HCT116 (cell line): Measurements from ENCODE around the gene GPNMB. TPM values are rescaled to one million over a fixed set of nuclear protein-coding genes. Genes with fewer than 3 reads are reported as not detected.

ENCODE experiments used
- ATAC-seq: fragments of 200-7000 bp; cut with Tn5 transposase; 2 replicates; pipeline ENCODE4 v1.9.1; 2020; ENCODE audit warnings: mild to moderate bottlenecking, moderate library complexity
- BruUV-seq: library from RNA; stranded (reverse); fragments of 400-500 nt; replicated peaks from 2 replicates; lab custom pipeline; 2021; lab: Mats Ljungman, UMichigan
- CTCF ChIA-PET: fragments of 300-600 bp; sonication (Branson Sonifier 250); formaldehyde crosslinking; loops from one replicate; lab custom pipeline; 2021; ENCODE audit warnings: antibody characterized with exemption; lab: Charles Lee
- POLR2A ChIA-PET: fragments of 300-600, 350-600 bp; sonication (Branson Sonifier 250); formaldehyde crosslinking; loops from one replicate; lab custom pipeline; 2021; ENCODE audit warnings: antibody characterized with exemption; lab: Charles Lee
- RAD21 ChIA-PET, 2 experiments: fragments of 300-600 bp; sonication (Branson Sonifier 250); formaldehyde crosslinking; loops; one replicate each; lab custom pipeline; 2023; ENCODE audit warnings: low total read pairs in 2 of 2; ENCODE audit not compliant: uncharacterized antibody in 2 of 2, unreplicated experiment in 2 of 2, low non-redundant PET in 1 of 2; lab: Charles Lee
- DNase-seq: peaks from one replicate; pipeline ENCODE4 v3.0.0-alpha.2; 2010; ENCODE audit warnings: low read depth, low spot score
- H2AFZ ChIP-seq: fragments of 200-600 bp; shearing (Covaris generic), sonication (generic); 2 replicates; pipeline ENCODE4 v1.6.1; 2017; ENCODE audit warnings: low read depth, mixed run types, mixed read lengths, antibody characterized with exemption, low read length; ENCODE audit not compliant: poor library complexity, severe bottlenecking
- H3K27ac ChIP-seq: 2 replicates; pipeline ENCODE4 v1.5.1; 2012; ENCODE audit warnings: low read depth, low read length
- H3K27me3 ChIP-seq: fragments of 200-600 bp; sonication (generic); 2 replicates; pipeline ENCODE4 v1.6.1; 2016; ENCODE audit warnings: mixed run types, low read length, mixed read lengths; ENCODE audit not compliant: insufficient read depth
- H3K36me3 ChIP-seq, 2 experiments: fragments of 200-500 bp in 1 of 2; fragments of 200-600 bp in 1 of 2; sonication (Bioruptor generic) in 1 of 2; sonication (generic) in 1 of 2; 2 replicates each; pipeline versions ENCODE4 v1.5.1 to v1.6.1; 2014 to 2016; ENCODE audit warnings: low read length in 2 of 2, inconsistent platforms in 1 of 2, mixed read lengths in 1 of 2, mixed run types in 1 of 2; ENCODE audit not compliant: insufficient read depth in 2 of 2, control insufficient read depth in 1 of 2
- H3K4me1 ChIP-seq, 2 experiments: fragments of 200-600 bp in 1 of 2; sonication (generic) in 1 of 2; 2 replicates each; pipeline versions ENCODE4 v1.5.1 to v1.6.1; 2012 to 2017; ENCODE audit warnings: low read length in 2 of 2, inconsistent platforms in 1 of 2, mild to moderate bottlenecking in 1 of 2, mixed read lengths in 1 of 2, mixed run types in 1 of 2, moderate library complexity in 1 of 2; ENCODE audit not compliant: insufficient read depth in 2 of 2, control insufficient read depth in 1 of 2
- H3K4me2 ChIP-seq: fragments of 200-600 bp; sonication (generic); 2 replicates; pipeline ENCODE4 v1.6.1; 2017; ENCODE audit warnings: mixed run types, low read length, mixed read lengths
- H3K4me3 ChIP-seq, 2 experiments: fragments of 200-600 bp in 1 of 2; sonication (generic) in 1 of 2; replicated peaks in 1 of 2; 2 replicates each; pipeline ENCODE4 v1.5.1; 2011 to 2016; ENCODE audit warnings: low read length in 2 of 2, control low read depth in 1 of 2, low read depth in 1 of 2, mild to moderate bottlenecking in 1 of 2, mixed read lengths in 1 of 2, mixed run types in 1 of 2
- H3K79me2 ChIP-seq: fragments of 200-600 bp; sonication (generic); 2 replicates; pipeline ENCODE4 v1.6.1; 2017; ENCODE audit warnings: mild to moderate bottlenecking, mixed run types, low read length, moderate library complexity, mixed read lengths; ENCODE audit not compliant: insufficient read depth
- H3K9ac ChIP-seq: fragments of 200-600 bp; sonication (generic); 2 replicates; pipeline ENCODE4 v1.6.1; 2016; ENCODE audit warnings: low read length, mixed read lengths
- H3K9me2 ChIP-seq: fragments of 200-600 bp; sonication (generic), shearing (Covaris generic); 2 replicates; pipeline ENCODE4 v1.6.1; 2017; ENCODE audit warnings: mixed run types, mild to moderate bottlenecking, moderate library complexity; ENCODE audit not compliant: insufficient read depth
- H3K9me3 ChIP-seq, 2 experiments: fragments of 200-500 bp in 1 of 2; fragments of 200-600 bp in 1 of 2; sonication (Bioruptor generic) in 1 of 2; sonication (generic) in 1 of 2; 2 replicates each; pipeline ENCODE4 v1.6.1; 2014 to 2017; ENCODE audit warnings: low read length in 2 of 2, mixed read lengths in 2 of 2, inconsistent platforms in 1 of 2, low read depth in 1 of 2, mild to moderate bottlenecking in 1 of 2, mixed run types in 1 of 2, moderate library complexity in 1 of 2; ENCODE audit not compliant: control insufficient read depth in 1 of 2, insufficient read depth in 1 of 2
- H4K20me1 ChIP-seq: fragments of 200-600 bp; sonication (generic), shearing (Covaris generic); 2 replicates; pipeline ENCODE4 v1.6.1; 2017; ENCODE audit warnings: mixed run types, mild to moderate bottlenecking, moderate library complexity; ENCODE audit not compliant: insufficient read depth
- EGR1 ChIP-seq: IDR thresholded peaks from 2 replicates; pipeline ENCODE4 v1.6.1; 2012; ENCODE audit warnings: low read depth
- POLR2AphosphoS5 ChIP-seq: IDR thresholded peaks from 2 replicates; pipeline ENCODE4 v1.6.1; 2011; ENCODE audit warnings: mild to moderate bottlenecking, low read depth, low read length, moderate library complexity
- YY1 ChIP-seq: IDR thresholded peaks from 2 replicates; pipeline ENCODE4 v1.6.1; 2011; ENCODE audit warnings: low read length, low read depth, moderate library complexity, mild to moderate bottlenecking; ENCODE audit not compliant: insufficient replicate concordance; ENCODE audit errors: extremely low read depth
- ZFX ChIP-seq: fragments of 450-650 bp; IDR thresholded peaks from 2 replicates; pipeline ENCODE4 v1.6.1; 2017
- intact Hi-C: fragments of 100-400 bp; cut with micrococcal nuclease; formaldehyde crosslinking; loops from 2 replicates; pipeline ENCODE4 v1.10.0; 2022
- total RNA-seq: library from RNA; stranded (reverse); gene quantifications from one replicate; pipeline ENCODE4 v1.2.1, GENCODE V29; 2021; ENCODE audit not compliant: unreplicated experiment
- TF ChIP-seq, protein P1 (sequence below), 3 experiments: fragments of 200-600 bp in 1 of 3; sonication (generic) in 1 of 3; IDR thresholded peaks in 2 of 3; conservative IDR thresholded peaks in 1 of 3; 2 replicates each; pipeline ENCODE4 v1.5.1; 2012 to 2017; ENCODE audit warnings: low read depth in 2 of 3, low read length in 2 of 3, antibody characterized with exemption in 1 of 3, borderline replicate concordance in 1 of 3, control low read depth in 1 of 3, mild to moderate bottlenecking in 1 of 3, mixed read lengths in 1 of 3, mixed run types in 1 of 3, moderate library complexity in 1 of 3; ENCODE audit not compliant: insufficient read depth in 1 of 3

The GPNMB gene
- total RNA-seq, 1 experiment from 2014 or later: 2.8 TPM

DNA sequence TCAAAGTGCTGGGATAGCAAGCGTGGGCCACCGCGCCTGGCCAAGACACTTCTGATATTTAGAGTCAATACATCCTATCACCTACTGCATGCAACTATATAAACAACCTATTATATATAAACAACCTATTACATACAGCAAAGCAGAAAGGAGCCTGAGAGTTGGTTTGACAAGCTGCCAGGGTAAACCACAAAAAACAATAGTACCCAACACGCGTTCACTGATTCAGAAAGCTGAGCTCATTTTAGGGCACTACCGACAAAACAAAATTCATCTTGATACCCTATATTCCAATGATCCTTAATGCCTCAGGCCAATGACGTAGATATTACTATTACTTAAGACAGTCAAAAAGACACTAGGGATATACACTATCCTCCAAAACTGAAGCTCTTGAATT, 68.8 kb downstream of the GPNMB start:
- TF ChIP-seq POLR2AphosphoS5: no peak
- TF ChIP-seq YY1: no peak
- TF ChIP-seq, protein P1, sequence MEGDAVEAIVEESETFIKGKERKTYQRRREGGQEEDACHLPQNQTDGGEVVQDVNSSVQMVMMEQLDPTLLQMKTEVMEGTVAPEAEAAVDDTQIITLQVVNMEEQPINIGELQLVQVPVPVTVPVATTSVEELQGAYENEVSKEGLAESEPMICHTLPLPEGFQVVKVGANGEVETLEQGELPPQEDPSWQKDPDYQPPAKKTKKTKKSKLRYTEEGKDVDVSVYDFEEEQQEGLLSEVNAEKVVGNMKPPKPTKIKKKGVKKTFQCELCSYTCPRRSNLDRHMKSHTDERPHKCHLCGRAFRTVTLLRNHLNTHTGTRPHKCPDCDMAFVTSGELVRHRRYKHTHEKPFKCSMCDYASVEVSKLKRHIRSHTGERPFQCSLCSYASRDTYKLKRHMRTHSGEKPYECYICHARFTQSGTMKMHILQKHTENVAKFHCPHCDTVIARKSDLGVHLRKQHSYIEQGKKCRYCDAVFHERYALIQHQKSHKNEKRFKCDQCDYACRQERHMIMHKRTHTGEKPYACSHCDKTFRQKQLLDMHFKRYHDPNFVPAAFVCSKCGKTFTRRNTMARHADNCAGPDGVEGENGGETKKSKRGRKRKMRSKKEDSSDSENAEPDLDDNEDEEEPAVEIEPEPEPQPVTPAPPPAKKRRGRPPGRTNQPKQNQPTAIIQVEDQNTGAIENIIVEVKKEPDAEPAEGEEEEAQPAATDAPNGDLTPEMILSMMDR (IDR thresholded peaks at IDR 0.05 in 2 of 3, conservative IDR thresholded peaks at IDR 0.05 in 1 of 3; ENCODE audit: borderline replicate concordance in 1 of 3, insufficient read depth in 1 of 3, low read depth in 2 of 3, low read length in 2 of 3): no peak
- TF ChIP-seq ZFX: no peak
- no peak for TF ChIP-seq EGR1
- BruUV-seq: no TSS peak
- H2AFZ ChIP-seq: no peak overlapping the region
- ChIA-PET CTCF (no interaction called here), POLR2A (interaction anchor here (1.1 to 1.5 kb wide), 2 partner anchors 11 to 18 kb away, joined by 3 read pairs; no protein-coding TSS in a partner anchor), RAD21 (no interaction called here)
- DNase-seq (no peak), ATAC-seq (no peak)
- no peaks in the 10 kb centered on the region for H3K9me2 ChIP-seq
- peaks cover 8% of the 10 kb centered on the region for H3K79me2 ChIP-seq
- intact Hi-C loops: no loop called here
- H4K20me1 ChIP-seq: no peaks in the 10 kb centered on the region
- H3K27ac ChIP-seq: no peak overlapping the region
- no peaks in the 10 kb centered on the region for H3K9me3 ChIP-seq
- H3K4me1 ChIP-seq: peaks cover 20 to 23% of the 10 kb centered on the region in 2 experiments
- peaks cover 53 to 67% of the 10 kb centered on the region in 2 experiments; a peak in 3 of 4 replicates for H3K36me3 ChIP-seq
- no peak overlapping the region for H3K4me3 ChIP-seq
- H3K9ac ChIP-seq: no peak overlapping the region
- H3K4me2 ChIP-seq: no peak overlapping the region
- no peaks in the 10 kb centered on the region for H3K27me3 ChIP-seq

Other genes with a start within 250 kb of the GPNMB start
- gene HYCC1, start 232.6 kb upstream of the GPNMB start, total RNA-seq: 23.5 TPM
- 20.6 TPM for gene KLHL7, start 141.0 kb upstream of the GPNMB start, total RNA-seq
- gene NUP42, start 64.7 kb upstream of the GPNMB start, total RNA-seq: 36.5 TPM
- gene MALSU1, start 52.6 kb downstream of the GPNMB start, total RNA-seq: 105 TPM
- 79.1 TPM for gene IGF2BP3, start 223.7 kb downstream of the GPNMB start, total RNA-seq